GM12875 (cell line): ENCODE results near the gene MISP3.

Experiments used
- H3K4me3 ChIP-seq: one replicate; pipeline ENCODE4 v1.5.1; 2011; ENCODE audit warnings: low read depth, low read length, control low read depth
- CTCF ChIP-seq: IDR thresholded peaks from 2 replicates; pipeline ENCODE4 v1.5.1; 2011; ENCODE audit warnings: low read depth, mild to moderate bottlenecking, control low read depth, inconsistent platforms, low read length, moderate library complexity, borderline replicate concordance; ENCODE audit not compliant: insufficient read depth

MISP3 gene

GRCh38 chr19:14089662-14090508 lies 17.3 kb downstream of the MISP3 start:
- no peak for TF ChIP-seq CTCF
- H3K4me3 ChIP-seq = peak overlapping the region; percentile 70

DNA sequence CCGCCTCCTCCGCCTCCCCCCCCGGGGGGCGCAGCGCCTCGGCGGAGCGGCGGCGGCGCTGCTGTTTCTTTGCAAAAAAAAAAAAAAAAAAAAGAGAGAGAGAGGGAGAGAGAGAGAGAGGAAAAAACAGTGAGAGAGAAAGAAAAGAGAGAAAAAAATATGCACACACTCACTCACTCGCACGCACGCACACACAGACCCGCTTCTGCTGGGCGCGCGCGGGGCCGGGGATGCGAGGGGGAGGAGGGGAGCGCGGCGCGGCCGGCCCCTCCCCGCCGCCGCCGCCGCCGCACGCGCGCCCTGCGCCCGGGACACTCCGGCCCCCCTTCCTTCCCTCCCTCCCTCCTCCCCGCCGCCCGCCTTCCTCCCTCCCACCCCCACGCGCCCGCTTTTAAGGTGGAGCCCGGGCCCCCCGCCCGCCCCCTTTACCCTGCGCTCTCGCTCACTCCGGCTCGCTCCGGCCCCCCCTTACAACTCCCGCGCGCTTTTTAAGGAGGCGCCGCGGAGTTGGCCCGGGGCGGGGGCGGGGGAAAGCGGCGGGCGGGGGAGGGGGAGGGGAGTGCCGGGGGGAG lies 18.0 kb downstream of the MISP3 start, which contains the start of gene SAMD1:
TSS of gene SAMD1 (minus strand) at position 243 of the 572 bp plus-strand sequence.
- no peak for TF ChIP-seq CTCF

DNA sequence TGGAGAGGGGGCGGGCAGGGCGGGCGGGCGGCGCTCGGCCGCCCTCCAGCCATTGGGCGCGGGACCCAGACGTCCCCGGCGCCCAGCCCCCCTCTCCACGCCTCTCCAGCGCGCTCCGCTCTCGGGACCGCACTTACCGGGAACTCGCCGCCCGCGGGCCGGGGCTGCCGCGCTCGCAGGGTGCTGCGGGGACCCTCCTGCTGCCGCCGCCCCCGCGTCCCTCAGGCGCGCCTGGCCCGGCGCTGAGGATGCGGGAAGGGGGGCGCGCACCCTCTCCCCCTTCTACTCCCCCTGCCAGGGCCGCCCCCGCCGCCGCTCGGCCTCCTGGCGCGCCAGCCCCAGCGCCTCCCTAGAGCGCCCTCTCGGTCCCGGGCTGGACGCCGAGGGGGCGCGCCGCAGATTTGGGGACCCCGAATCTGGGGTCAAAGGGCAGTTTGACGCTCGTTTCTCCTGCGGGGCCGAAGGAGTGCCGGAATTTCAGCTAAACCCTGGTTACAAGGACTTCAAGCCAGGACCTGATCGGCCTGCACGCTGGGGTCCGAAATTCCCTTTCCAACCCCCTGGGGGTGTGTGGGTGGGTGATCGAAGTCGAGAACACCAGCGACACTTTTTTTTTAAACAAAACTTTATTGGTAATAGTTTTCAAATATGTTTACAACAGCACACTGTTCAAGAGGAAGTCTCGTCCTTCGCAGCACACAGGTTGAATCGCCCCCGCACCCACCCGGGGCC lies 18.7 kb downstream of the MISP3 start:
- 0 out of 2 replicates have a peak, but pooled peaks have one; percentile 13 for TF ChIP-seq CTCF
- peak overlapping the region; percentile 65 for H3K4me3 ChIP-seq

More for the DNA sequence above, 18.0 kb downstream of the MISP3 start, which contains the start of gene SAMD1:
- H3K4me3 ChIP-seq = peak within 1 kb of the TSS; percentile 70

GRCh38 chr19:14091813-14092462 lies 19.4 kb downstream of the MISP3 start:
- peak overlapping the region; percentile 65 for H3K4me3 ChIP-seq
- TF ChIP-seq CTCF = no peak

DNA sequence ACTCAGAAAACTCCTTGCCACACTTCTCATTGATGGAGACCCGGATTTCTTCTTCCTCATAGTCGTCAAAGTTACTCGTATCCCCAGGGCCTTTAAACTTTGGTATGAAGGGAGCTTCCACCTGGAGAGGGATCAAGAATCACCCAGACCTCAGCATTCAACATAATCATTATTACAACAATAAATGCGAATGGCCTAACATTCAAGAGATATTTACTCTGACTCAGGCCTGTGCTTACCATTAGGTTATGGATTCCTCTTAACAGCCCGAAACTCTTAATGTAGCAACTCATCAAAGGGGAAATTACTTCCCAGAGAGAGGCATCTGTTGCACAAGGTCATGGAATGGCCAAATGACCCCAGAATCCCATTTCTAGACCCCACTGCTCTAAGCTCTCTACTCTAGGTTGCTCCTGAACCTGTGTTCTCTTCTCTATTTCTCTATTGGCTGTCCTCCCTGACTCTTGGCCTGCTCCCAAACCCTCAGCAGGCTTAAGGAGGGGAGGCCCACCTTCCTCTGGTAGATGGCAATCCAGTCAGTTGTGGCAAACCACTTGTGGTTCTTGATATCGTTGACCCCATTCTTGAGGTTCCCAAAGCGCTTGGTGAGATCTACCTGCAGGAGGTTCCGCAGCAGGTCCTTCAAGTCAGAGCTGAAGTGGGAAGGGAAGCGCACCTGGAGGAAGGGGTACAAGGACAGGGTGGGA lies 20.7 kb downstream of the MISP3 start:
- TF ChIP-seq CTCF = no peak
- no peak overlapping the region for H3K4me3 ChIP-seq

DNA sequence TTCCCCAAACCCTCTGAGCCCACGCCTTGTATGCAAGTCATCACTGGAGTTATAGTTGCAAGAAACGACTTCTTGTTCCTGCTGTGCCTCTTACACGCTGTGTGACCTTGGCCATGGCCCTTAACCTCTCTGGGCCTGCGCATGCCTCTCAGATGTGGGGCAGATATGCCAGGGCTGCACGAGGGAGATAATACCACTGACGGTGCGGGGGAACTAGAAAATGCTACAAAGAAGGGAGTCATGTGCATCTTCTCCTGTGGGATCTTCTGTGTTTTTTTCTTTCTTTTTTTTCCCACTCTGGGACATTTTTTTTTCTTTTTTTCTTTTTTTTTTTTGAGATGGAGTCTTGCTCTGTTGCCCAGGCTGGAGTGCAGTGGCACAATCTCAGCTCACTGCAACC lies 22.3 kb downstream of the MISP3 start:
- no peak for TF ChIP-seq CTCF
- no peak overlapping the region for H3K4me3 ChIP-seq
